Fibroblast of the conjunctiva (primary cell): Measurements from ENCODE around the gene CIB1.

ENCODE experiments used
- DNase-seq: peaks from one replicate; pipeline ENCODE4 v3.0.0-alpha.2; 2010; ENCODE audit warnings: low read depth

CIB1 gene

DNA sequence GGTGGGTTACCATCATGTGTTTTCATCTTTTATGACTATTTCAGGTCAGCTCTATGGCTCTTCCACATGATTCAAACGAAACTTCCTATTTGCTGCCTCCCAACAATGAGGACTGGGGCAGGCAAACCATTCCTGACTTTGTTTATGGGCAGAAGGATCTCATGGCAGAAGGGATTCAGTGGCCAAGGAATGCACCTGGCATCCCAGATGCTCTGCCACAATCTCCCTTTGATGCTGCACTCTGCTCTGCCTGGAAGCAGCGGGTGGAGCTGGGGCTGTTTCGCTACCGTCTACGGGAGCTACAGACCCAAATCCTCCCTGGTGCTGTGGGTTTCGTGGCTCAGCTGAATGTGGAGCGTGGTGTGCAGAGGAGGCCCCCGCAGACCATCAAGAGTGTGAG is 7.1 kb upstream of the CIB1 start:
- DNase-seq: no peak

DNA sequence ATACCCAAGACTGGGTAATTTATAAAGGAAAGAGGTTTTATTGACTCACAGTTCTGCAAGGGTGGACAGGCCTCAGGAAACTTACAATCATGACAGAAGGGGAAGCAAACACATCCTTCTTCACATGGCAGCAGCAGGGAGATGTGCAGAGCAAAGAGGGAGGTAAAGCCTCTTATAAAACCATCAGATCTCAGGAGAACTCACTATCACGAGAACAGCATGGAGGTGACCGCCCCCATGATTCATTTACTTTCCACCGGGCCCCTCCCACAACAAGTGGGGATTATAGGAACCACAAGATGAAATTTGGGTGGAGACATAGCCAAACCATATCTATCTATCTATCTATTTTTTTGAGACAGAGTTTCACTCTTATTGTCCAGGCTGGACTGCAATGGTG is 5.6 kb upstream of the CIB1 start:
- DNase-seq: no peak

DNA sequence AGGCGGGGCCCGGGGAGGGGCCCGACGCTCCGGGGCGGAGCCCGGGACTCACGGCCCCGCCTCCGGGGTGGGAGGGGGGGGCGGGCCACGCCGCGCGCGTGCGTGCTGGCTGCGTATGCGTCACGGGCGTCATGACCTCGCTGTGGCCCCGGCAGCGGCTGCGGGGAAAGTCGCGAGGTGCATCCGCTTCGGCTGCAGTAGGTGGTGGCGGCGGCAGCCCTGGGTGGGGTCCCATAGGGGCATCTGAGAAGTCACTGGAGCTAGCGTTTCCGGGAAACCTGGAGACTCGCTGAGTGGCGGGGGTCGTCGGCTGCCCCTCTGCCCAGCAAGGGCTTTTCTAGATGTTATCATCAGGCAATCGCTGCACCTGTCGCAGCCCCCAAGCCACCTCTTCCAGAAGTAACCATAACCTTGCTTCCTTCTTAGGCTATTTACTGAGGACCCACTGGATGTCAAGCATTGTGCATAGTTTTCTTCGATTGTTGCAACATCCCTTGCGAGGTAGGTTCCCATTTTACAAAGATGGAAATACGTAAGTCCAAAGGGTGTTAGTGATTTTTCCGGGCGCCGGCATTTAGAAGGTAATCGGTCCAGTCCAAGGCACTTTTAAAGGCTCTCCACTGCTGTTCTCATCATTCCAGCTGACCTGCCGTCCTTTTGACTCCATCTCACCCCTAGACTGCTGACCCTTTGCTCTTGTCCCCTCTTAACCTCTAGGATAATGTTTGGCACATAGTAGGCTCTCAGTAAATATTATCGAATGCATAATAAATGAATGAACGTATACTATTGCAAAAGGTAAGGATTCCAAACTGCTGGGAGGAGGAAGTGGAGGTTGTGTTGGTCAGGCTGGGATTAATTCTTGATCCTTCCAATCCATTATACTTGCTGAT is 601 bp upstream of the CIB1 start, which contains the start of gene GDPGP1:
GDPGP1 (plus strand) TSS at position 114 of the 893 bp plus-strand sequence. CDS start 6,700 bp downstream, outside the sequence.
- no peak for DNase-seq

DNA sequence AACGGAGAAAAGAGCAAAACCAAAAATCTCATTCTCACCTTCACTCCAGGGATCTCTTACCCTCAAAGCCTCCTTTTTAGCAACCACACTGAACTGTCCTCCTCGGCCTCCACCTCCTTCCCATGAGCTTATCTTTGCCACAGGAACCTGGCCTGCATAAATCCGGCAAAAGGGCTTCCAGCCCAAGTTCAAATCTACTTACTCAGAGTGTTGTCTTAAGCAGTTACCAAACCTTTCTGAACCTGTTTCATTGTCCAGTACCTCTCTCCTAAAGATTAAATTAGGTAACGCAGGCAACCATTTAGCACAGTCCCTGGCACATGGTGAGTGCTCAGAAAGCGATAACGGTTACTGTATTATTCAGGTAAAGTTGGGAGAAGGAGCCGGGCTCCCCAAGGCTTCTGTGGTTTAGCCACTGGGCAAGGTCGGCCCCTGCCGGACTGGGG is 777 bp downstream of the CIB1 start:
- DNase-seq: no peak

DNA sequence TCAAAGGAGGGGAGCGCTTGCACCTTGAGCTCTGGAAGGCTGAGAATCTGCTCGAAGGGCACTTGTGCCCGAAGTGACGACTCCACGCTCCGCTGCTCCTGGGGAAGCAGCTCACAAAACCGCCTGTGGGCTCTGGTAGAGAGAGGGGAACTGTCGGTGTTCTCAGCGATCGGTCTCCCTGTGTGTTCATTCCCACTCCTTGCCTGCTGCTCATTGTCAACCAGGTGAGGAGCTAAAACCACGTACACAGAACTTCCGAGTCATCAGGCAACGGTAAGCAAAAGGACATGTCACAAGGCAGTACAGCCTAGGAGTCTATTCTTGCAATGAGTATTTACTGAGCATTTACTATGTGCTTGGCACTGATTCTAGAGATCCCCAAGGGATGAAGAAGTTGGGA is 1.5 kb downstream of the CIB1 start:
- DNase-seq: no peak

DNA sequence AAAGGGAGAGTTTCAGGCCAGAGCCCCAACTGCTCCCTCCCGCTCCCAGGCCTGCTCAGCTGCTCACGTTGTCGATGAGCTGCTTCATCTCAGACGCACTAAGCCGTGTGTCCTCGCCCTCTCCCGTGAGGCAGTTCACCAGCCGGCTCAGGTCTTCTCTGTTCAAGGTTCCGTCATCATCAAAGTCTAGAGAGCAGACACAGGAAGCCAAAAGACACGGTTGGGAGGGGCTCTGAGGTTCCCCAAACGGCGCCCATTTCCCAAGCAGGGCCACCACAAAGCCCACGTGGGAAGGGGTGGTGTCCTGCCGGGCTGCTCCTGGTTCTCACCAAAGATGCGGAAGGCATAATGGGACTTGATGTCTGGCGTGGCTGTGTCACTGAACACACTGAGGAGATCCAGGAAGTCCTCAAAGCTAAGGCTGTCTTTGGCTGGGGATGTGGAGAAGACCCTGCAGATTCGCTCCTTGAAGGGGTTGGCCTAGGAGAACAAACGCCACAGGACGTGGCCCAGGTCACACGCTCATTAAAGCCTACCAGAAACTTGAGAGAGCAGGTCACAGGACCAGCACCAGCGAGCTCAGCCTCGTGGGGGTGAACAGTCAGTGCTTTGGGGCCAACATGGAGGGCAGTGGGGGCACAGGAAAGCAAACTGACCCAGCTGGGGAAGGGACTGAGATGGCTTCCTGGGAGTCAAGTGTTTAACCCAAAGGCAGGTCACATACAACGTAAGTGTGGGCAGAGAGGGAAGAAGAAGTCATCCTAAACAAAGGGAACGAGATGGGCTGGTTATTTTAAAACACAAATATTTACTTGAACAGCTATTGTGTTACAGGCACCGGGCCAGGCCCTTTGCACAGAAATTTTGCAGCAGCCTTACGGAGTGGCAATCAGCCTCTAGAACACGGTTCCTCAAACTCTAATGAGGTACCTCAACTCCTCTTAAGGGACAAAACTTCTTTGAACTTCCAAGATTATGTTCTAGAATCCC is 2.4 kb downstream of the CIB1 start:
- no peak for DNase-seq

DNA sequence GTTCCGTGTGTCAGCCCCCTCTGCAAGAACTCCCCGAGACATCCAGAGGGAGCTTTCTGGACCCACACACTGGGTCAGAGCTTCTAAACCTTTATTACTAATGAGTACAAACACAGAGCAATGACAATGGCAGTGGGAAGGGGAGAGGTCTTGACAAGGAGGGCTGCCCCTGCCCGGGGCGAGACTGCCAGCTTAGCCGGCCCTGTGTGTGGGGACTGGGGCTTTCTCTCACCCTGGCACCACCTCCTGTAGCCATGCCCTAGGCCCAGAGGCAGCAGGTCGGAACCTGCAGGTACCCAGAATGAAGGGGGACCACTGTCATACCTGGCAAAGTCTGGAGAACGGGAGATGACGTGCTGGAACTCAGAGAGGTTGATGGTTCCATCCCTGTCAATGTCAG is 3.1 kb downstream of the CIB1 start:
- DNase-seq: no peak

DNA sequence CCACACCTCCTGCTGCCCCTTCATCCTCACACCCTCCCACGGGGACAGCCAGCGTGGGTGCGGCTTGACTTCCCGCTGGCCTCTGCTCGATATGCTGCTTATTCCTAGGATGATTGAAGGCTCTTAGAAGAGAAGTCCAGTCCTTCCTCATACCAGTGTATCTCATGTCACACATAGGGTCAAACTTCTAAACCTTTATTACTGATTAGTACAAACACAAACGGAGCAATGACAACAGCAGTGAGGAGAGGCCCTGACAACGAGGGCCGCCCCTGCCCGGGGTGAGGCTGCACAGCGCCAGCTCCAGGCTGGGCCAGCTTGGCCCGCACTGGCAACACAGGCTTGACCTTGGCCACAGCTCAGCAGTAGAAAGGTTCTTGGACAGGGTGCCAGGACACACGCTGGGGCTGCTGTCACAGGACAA is 3.7 kb downstream of the CIB1 start:
- DNase-seq: no peak

DNA sequence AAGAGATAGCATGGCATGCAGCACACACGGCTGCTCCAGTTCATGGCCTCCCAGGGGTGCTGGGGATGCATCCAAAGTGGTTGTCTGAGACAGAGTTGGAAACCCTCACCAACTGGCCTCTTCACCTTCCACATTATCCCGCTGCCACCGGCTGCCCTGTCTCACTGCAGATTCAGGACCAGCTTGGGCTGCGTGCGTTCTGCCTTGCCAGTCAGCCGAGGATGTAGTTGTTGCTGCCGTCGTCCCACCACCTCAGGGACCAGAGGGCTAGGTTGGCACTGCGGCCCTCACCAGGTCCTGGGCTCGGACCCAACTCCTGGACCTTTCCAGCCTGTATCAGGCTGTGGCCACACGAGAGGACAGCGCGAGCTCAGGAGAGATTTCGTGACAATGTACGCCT is 4.8 kb downstream of the CIB1 start:
- DNase-seq: no peak

DNA sequence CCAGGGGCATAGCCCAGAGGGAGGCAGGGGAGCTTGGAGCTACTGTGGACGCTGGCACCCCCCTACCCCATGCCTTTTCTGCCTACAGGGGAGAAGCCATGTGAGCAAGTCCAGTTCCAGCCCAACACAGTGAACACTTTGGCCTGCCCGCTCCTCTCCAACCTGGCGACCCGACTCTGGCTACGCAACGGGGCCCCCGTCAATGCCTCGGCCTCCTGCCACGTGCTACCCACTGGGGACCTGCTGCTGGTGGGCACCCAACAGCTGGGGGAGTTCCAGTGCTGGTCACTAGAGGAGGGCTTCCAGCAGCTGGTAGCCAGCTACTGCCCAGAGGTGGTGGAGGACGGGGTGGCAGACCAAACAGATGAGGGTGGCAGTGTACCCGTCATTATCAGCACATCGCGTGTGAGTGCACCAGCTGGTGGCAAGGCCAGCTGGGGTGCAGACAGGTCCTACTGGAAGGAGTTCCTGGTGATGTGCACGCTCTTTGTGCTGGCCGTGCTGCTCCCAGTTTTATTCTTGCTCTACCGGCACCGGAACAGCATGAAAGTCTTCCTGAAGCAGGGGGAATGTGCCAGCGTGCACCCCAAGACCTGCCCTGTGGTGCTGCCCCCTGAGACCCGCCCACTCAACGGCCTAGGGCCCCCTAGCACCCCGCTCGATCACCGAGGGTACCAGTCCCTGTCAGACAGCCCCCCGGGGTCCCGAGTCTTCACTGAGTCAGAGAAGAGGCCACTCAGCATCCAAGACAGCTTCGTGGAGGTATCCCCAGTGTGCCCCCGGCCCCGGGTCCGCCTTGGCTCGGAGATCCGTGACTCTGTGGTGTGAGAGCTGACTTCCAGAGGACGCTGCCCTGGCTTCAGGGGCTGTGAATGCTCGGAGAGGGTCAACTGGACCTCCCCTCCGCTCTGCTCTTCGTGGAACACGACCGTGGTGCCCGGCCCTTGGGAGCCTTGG is 5.6 kb downstream of the CIB1 start:
- no peak for DNase-seq

DNA sequence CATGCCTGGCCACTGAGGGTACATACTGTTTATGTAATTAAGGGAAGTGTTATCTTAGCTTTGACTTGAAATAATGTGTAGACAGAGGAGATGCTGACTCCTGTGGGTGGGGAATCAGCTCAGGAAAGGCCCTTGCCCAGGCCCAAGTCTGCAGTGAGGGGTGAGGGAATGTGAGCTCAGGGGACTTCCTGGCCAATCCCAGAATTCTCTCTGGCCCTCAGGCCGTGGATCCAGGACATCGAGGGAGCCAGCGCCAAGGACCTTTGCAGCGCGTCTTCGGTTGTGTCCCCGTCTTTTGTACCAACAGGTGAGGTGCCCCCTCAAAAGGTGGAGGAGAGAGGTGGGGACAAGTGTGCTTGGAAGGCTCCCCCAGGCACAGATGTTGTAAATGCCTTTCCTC is 6.4 kb downstream of the CIB1 start:
- DNase-seq: no peak

DNA sequence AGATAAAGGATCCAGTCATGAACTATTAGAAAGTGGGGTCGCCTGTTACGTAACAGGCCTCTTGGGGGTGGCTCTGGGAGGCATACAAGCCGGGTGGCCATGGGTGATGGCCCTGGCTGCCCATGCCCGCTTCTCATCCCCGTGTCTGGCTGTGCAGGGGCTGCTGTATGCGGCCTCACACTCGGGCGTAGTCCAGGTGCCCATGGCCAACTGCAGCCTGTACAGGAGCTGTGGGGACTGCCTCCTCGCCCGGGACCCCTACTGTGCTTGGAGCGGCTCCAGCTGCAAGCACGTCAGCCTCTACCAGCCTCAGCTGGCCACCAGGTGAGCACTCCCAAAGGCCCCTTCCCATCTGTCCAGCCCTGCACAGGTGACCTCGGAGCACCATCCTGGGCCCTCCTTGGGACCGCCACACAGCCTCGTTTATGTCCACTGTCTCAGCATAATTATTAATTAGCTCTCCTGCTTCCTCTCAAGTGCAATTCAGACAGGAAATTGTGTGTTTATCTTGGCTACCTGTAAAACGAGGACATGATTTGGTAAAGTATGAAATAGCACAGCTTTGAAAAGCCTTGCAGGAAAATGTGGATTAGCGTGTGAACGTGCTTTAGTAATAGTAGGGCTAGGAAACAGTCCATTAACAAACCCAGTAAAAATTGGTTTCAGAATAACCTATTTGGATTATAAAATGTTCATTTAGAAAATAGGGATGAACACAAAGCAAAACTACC is 8.1 kb downstream of the CIB1 start:
- DNase-seq: no peak

DNA sequence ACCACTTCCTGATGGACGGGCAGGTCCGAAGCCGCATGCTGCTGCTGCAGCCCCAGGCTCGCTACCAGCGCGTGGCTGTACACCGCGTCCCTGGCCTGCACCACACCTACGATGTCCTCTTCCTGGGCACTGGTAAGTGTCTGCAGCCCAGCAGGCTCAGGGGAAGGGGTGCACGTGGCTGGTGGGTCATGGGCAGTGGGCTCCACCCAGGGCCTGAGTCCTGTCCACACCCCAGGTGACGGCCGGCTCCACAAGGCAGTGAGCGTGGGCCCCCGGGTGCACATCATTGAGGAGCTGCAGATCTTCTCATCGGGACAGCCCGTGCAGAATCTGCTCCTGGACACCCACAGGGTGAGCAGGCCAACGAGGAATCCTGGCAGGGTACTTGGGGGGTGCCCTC is 8.7 kb downstream of the CIB1 start:
- DNase-seq: no peak

DNA sequence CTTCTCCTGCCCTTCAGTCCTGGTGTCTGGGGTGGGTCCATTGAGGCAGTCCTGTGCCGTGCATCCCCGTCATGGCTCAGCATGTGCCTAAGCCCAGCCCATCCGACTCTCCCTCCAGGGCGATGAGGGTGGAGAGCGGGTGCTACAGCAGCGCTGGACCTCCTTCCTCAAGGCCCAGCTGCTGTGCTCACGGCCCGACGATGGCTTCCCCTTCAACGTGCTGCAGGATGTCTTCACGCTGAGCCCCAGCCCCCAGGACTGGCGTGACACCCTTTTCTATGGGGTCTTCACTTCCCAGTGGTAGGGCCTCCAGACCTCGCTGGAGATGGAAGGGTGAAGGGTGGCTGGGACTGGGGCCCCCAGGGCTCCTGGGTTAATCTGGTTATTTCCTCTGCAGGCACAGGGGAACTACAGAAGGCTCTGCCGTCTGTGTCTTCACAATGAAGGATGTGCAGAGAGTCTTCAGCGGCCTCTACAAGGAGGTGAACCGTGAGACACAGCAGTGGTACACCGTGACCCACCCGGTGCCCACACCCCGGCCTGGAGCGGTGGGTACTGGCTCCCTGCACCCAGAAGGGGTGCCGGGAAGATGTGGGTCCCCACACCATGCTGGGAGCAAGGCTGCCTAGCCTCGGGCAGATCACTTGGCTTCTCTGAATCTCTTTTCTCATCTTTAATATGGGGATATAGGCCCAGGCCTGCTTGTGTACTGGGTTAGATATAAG is 10.1 kb downstream of the CIB1 start:
- DNase-seq: no peak

DNA sequence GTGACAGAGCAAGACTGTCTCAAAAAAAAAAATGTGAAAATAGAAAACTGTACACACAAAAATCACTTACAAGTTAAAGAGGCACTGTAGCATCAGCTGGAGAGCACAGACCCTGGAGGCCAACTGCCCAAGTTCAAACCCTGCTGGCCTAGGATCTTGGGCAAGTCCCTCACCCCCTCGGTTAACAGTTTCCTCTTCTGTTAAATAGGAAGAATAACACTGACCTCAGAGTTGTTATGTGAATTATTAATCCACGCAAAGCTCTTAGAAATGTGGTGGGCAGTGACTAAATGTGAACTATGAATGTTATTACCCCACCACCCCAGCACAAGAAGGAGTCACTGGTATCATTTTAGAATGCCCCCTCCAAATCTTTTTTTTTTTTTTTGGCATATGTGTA is 11.2 kb downstream of the CIB1 start:
- DNase-seq: no peak

DNA sequence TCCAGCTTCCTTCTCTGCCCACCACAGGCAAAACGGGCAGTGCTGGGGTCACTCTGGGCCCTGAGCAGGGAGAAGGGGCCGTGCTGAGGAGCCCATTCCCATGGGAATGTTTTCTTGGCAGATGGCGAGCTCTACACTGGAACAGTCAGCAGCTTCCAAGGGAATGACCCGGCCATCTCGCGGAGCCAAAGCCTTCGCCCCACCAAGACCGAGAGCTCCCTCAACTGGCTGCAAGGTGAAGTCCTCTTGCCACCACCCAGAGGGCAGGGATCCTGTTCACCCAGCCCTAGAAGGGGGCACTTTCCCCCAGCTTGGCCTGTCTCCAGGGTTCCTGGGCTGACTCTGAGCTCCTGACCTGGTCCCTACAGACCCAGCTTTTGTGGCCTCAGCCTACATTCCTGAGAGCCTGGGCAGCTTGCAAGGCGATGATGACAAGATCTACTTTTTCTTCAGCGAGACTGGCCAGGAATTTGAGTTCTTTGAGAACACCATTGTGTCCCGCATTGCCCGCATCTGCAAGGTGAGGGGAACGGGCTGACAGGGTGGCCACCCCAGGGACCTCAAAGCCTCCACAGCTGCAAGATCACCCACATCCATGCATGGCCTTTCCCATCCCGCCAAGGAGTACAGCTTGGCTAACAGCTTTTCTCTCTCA is 12.4 kb downstream of the CIB1 start:
- DNase-seq: peak; percentile 81

DNA sequence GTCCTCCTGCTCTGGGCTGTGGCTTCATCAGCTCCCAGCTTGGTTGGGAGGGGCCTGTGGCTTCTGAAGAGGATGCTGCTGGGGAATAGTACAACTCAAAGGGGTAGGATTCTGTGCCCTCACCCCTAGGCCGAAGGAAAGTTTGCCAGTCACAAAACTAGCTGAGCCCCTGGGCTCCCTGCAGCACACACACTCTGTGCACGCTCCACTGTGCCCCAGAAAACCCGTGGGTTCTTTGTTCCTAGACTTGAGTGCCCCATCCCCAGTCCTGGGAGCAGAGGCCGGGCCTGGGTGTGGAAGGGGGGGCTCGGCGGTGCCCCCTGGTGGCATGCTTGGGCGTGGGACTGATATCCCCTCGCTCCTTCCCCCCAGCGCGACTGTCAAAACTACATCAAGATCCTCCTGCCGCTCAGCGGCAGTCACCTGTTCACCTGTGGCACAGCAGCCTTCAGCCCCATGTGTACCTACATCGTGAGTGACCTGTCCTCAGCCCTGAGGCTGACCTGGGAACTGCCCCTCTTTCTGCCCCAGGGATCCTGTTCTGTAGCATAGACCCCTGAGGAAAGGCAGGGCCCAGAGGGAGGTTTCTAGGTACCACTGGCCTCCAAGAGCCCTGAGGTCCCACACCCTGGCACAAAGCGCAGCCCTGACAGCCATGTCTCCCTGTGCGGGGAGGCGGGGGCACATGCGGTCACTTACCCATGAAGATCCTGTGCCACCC is 14.2 kb downstream of the CIB1 start:
- DNase-seq: no peak

DNA sequence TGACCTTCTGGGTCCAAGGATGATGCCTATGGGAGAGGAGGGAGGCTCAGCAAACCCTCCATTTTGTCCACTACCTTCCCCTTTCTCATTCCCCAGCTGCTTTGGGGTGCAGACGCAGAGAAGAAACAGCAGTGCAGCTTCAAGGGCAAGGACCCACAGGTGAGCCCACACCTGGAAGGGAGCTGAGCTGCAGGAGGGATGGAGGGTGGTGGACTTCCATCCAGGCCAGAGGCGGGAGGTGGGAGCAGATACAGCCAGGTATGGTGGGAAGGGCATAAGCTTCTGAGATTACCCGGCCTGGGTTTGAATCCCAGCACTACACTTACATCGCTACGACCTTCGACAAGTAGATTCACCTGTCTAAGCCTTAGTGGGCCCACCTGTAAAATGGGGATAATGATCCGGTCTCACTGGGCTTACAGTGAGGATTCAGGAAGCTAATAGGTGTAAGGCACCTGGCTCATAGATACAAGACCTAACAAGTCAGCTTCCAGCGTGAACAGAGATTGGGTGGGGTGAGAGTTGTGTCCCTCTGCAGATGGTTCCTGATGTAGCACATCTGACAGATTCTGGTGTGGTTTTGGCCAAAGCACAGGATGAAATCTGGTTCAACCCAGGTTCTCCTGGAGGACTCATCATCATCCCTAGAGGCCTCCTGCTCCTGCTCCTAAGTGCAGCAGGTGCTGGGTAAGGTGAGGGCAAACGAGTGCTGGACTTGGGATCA is 15.9 kb downstream of the CIB1 start:
- no peak for DNase-seq
